H1 (cell line): ENCODE results near the gene TEKT5. TPM values are rescaled to one million over a fixed set of nuclear protein-coding genes. Genes with fewer than 3 reads are reported as not detected.

Source experiments
- CBX8 ChIP-seq: fragments of 300-800, 300-1000 bp; sonication (generic); IDR thresholded peaks from 2 replicates; pipeline ENCODE4 v1.7.1; 2016; ENCODE audit warnings: low read depth, low read length, borderline replicate concordance
- RNF2 ChIP-seq: fragments of 200-900, 300-1000 bp; sonication (generic); IDR thresholded peaks from 2 replicates; pipeline ENCODE4 v1.7.1; 2016; ENCODE audit warnings: borderline replicate concordance, low read depth, mild to moderate bottlenecking, antibody characterized with exemption, low read length; ENCODE audit not compliant: poor library complexity, severe bottlenecking; ENCODE audit errors: missing control alignments
- polyA plus RNA-seq, 7 experiments: library from polyadenylated mRNA; depleted of rRNA in 3 of 7; stranded (reverse) in 5 of 7; unstranded in 2 of 7; fragments of >200 nt in 5 of 7; fragments of 200-250 nt in 2 of 7; gene quantifications; 1 replicate in 5 of 7; 2 replicates in 1 of 7; 4 replicates in 1 of 7; pipeline versions ENCODE4 v1.2.1 to v1.2.3, GENCODE V29; 2011 to 2013; ENCODE audit warnings: missing spikeins in 2 of 7, mixed read lengths in 2 of 7
- total RNA-seq: library from RNA; stranded (reverse); fragmentation: NEBNext Ultra II Directional; extraction: Animal tissue kit (Norgen Biotek cat#: 25700); gene quantifications from 2 replicates; pipeline ENCODE4 v1.2.1, GENCODE V29; 2021
- TF ChIP-seq, protein P1 (sequence below): IDR thresholded peaks from 2 replicates; pipeline ENCODE4 v1.6.1; 2012; ENCODE audit warnings: inconsistent platforms

Gene TEKT5
- total and polyA plus RNA-seq, 2 of the 8 experiments (the other 6 are each of a cell fraction or from before 2014, with no cell fraction given) = 0.95 TPM; not detected in 1

DNA sequence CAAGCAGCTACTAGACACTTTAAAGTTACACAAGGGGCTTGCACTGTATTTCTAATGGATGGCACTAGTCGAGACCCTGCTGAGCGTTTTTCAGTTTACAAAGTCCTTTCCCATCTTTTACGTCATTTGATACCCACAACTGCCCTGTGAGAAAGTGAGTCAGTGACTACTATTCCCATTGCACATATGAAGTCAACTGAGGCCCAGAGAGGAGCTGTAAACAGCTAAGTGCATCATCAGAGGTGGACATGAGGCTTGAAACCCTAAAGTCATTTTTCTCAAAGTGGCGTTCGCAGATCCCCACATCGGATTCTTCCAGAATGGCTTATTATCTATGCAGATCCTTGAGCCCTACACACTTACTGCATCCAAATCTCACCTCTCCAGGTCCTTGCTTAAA is 50.6 kb downstream of the TEKT5 start (continued):
- TF ChIP-seq CBX8 = no peak
- TF ChIP-seq, protein P1, sequence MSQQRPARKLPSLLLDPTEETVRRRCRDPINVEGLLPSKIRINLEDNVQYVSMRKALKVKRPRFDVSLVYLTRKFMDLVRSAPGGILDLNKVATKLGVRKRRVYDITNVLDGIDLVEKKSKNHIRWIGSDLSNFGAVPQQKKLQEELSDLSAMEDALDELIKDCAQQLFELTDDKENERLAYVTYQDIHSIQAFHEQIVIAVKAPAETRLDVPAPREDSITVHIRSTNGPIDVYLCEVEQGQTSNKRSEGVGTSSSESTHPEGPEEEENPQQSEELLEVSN = no peak
- TF ChIP-seq RNF2 = no peak
